H9 (cell line): Measurements from ENCODE around the gene CRAMP1. TPM values are rescaled to one million over a fixed set of nuclear protein-coding genes. Genes with fewer than 3 reads are reported as not detected.

Source experiments
- DNase-seq: peaks from one replicate; pipeline ENCODE4 v3.0.0-alpha.2; 2017
- H2AFZ ChIP-seq: one replicate; pipeline ENCODE4 v1.6.1; 2013; ENCODE audit warnings: mild to moderate bottlenecking, low read length, control low read depth, moderate library complexity
- H2AK5ac ChIP-seq: 2 replicates; pipeline ENCODE4 v1.6.1; 2013; ENCODE audit warnings: low read length, control low read depth, mixed read lengths; ENCODE audit not compliant: insufficient read length
- H2BK120ac ChIP-seq: one replicate; pipeline ENCODE4 v1.6.1; 2013; ENCODE audit warnings: low read depth, mild to moderate bottlenecking, low read length, control low read depth, inconsistent platforms; ENCODE audit not compliant: poor library complexity, severe bottlenecking
- H2BK12ac ChIP-seq: 2 replicates; pipeline ENCODE4 v1.6.1; 2013; ENCODE audit warnings: low read length, control low read depth, mixed read lengths, low read depth; ENCODE audit not compliant: insufficient read length
- H2BK15ac ChIP-seq: 2 replicates; pipeline ENCODE4 v1.6.1; 2013; ENCODE audit warnings: low read depth, low read length, control low read depth
- H2BK20ac ChIP-seq: one replicate; pipeline ENCODE4 v1.6.1; 2013; ENCODE audit warnings: low read depth, mild to moderate bottlenecking, low read length, control low read depth, inconsistent platforms; ENCODE audit not compliant: poor library complexity, severe bottlenecking
- H2BK5ac ChIP-seq: 2 replicates; pipeline ENCODE4 v1.6.1; 2013; ENCODE audit warnings: low read length, control low read depth, mixed read lengths; ENCODE audit not compliant: insufficient read length
- H3K14ac ChIP-seq: 2 replicates; pipeline ENCODE4 v1.6.1; 2013; ENCODE audit warnings: low read length, control low read depth; ENCODE audit not compliant: insufficient read depth
- H3K18ac ChIP-seq: 2 replicates; pipeline ENCODE4 v1.6.1; 2013; ENCODE audit warnings: low read depth, mild to moderate bottlenecking, mixed read lengths, low read length, control low read depth; ENCODE audit not compliant: insufficient read length
- H3K23ac ChIP-seq: 2 replicates; pipeline ENCODE4 v1.6.1; 2013; ENCODE audit warnings: low read length, control low read depth, mixed read lengths, low read depth; ENCODE audit not compliant: insufficient read length
- H3K23me2 ChIP-seq: 2 replicates; pipeline ENCODE4 v1.6.1; 2013; ENCODE audit warnings: low read depth, mild to moderate bottlenecking, mixed read lengths, low read length, control low read depth; ENCODE audit not compliant: insufficient read length, poor library complexity, severe bottlenecking
- H3K27ac ChIP-seq: 2 replicates; pipeline ENCODE4 v1.5.1; 2013; ENCODE audit warnings: low read length, control low read depth, mixed read lengths, low read depth; ENCODE audit not compliant: insufficient read length
- H3K27me3 ChIP-seq: 2 replicates; pipeline ENCODE4 v1.6.1; 2013; ENCODE audit warnings: low read length, control low read depth, inconsistent platforms; ENCODE audit not compliant: insufficient read depth
- H3K4ac ChIP-seq: 2 replicates; pipeline ENCODE4 v1.6.1; 2013; ENCODE audit warnings: low read depth, mild to moderate bottlenecking, control low read depth, inconsistent platforms, low read length, moderate library complexity
- H3K4me1 ChIP-seq: 2 replicates; pipeline ENCODE4 v1.6.1; 2013; ENCODE audit warnings: low read length, control low read depth, inconsistent platforms; ENCODE audit not compliant: insufficient read depth
- H3K4me2 ChIP-seq: 2 replicates; pipeline ENCODE4 v1.6.1; 2013; ENCODE audit warnings: low read length, control low read depth, mixed read lengths; ENCODE audit not compliant: insufficient read length, insufficient read depth
- H3K56ac ChIP-seq: 2 replicates; pipeline ENCODE4 v1.6.1; 2013; ENCODE audit warnings: low read depth, mild to moderate bottlenecking, mixed read lengths, low read length, control low read depth; ENCODE audit not compliant: insufficient read length
- H3K79me1 ChIP-seq: 2 replicates; pipeline ENCODE4 v1.6.1; 2013; ENCODE audit warnings: low read depth, mild to moderate bottlenecking, moderate library complexity, low read length, control low read depth, inconsistent platforms; ENCODE audit not compliant: insufficient read depth, poor library complexity, severe bottlenecking
- H3K79me2 ChIP-seq: 2 replicates; pipeline ENCODE4 v1.6.1; 2013; ENCODE audit warnings: low read length, control low read depth, inconsistent platforms; ENCODE audit not compliant: insufficient read depth
- H3K9ac ChIP-seq: 2 replicates; pipeline ENCODE4 v1.6.1; 2013; ENCODE audit warnings: low read length, control low read depth, mixed read lengths; ENCODE audit not compliant: insufficient read length; ENCODE audit errors: extremely low read depth
- H3K9me3 ChIP-seq: one replicate; pipeline ENCODE4 v1.6.1; 2013; ENCODE audit warnings: low read depth, low read length, inconsistent platforms; ENCODE audit not compliant: control insufficient read depth
- H3T11ph ChIP-seq: one replicate; pipeline ENCODE4 v1.6.1; 2013; ENCODE audit warnings: mild to moderate bottlenecking, low read length, control low read depth, inconsistent platforms
- H4K20me1 ChIP-seq: one replicate; pipeline ENCODE4 v1.6.1; 2013; ENCODE audit not compliant: control insufficient read depth, insufficient read length, insufficient read depth
- H4K5ac ChIP-seq: 2 replicates; pipeline ENCODE4 v1.6.1; 2013; ENCODE audit warnings: low read depth, mild to moderate bottlenecking, mixed read lengths, low read length, control low read depth; ENCODE audit not compliant: insufficient read length
- H4K8ac ChIP-seq: replicated peaks from 2 replicates; pipeline ENCODE4 v1.6.1; 2013; ENCODE audit warnings: low read length, control low read depth, mixed read lengths, low read depth; ENCODE audit not compliant: insufficient read length
- H4K91ac ChIP-seq: 2 replicates; pipeline ENCODE4 v1.6.1; 2013; ENCODE audit warnings: low read depth, mild to moderate bottlenecking, moderate library complexity, mixed read lengths, low read length, control low read depth; ENCODE audit not compliant: insufficient read length
- H3K27ac Mint-ChIP-seq, 3 experiments: 2 replicates in 2 of 3; 3 replicates in 1 of 3; pipeline ENCODE4 v1.8.0; 2020 to 2021; ENCODE audit warnings: mixed read lengths in 3 of 3, mild to moderate bottlenecking in 1 of 3, moderate library complexity in 1 of 3
- H3K27me3 Mint-ChIP-seq: 2 replicates; pipeline ENCODE4 v1.8.0; 2021; ENCODE audit warnings: low read depth, mild to moderate bottlenecking, moderate library complexity, mixed read lengths
- H3K36me3 Mint-ChIP-seq, 3 experiments: 2 replicates in 2 of 3; 3 replicates in 1 of 3; pipeline ENCODE4 v1.8.0; 2020 to 2021; ENCODE audit warnings: low read depth in 3 of 3, mixed read lengths in 3 of 3; ENCODE audit not compliant: insufficient read depth in 1 of 3
- H3K4me1 Mint-ChIP-seq, 2 experiments: 2 replicates each; pipeline ENCODE4 v1.8.0; 2020; ENCODE audit warnings: mixed read lengths in 2 of 2
- H3K4me3 Mint-ChIP-seq, 2 experiments: 2 replicates in 1 of 2; 3 replicates in 1 of 2; pipeline ENCODE4 v1.8.0; 2020 to 2021; ENCODE audit warnings: mild to moderate bottlenecking in 2 of 2, mixed read lengths in 2 of 2, moderate library complexity in 1 of 2
- H3K9me3 Mint-ChIP-seq, 2 experiments: 2 replicates in 1 of 2; 3 replicates in 1 of 2; pipeline ENCODE4 v1.8.0; 2020; ENCODE audit warnings: mild to moderate bottlenecking in 2 of 2, mixed read lengths in 2 of 2, moderate library complexity in 1 of 2
- WGBS: extraction: QIAGEN DNeasy Blood & Tissue Kit; methylation state at CpG from one replicate; pipeline ENCODE4 v1.1.7; 2013; ENCODE audit warnings: missing lambda C conversion rate, low lambda C conversion rate, mixed read lengths; ENCODE audit not compliant: insufficient read length; ENCODE audit errors: extremely low coverage; 5-methylcytosine and 5-hydroxymethylcytosine counted together
- total RNA-seq: library from RNA; stranded (reverse); gene quantifications from 2 replicates; pipeline ENCODE4 v1.2.1, GENCODE V29; 2021
- TF ChIP-seq, protein P1 (sequence below): fragments of 200-600 bp; sonication (generic); conservative IDR thresholded peaks from 3 replicates; pipeline ENCODE4 v1.8.0; 2021; ENCODE audit warnings: antibody characterized with exemption, mild to moderate bottlenecking

CRAMP1 gene
- total RNA-seq, 1 experiment from 2014 or later, result 46.2 TPM

DNA sequence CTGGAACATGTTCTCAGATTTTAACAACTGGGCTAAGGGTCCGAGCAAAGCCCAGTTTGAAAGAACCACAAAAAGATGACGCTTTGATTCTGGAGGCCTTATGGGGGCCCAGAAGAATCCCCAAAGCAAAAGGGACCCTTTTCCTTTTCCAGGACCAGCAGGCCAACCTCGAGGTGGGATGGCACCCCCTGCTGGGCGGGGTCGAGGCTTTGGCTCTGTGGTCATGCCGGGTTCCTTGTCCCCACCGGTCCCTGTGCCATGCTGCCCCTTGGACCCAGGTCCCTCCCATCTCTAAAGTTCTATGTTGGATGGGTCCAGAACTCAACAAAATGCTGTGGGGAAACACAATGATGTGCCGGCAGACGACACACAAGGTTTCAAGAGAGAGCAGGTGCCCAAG lies 47.8 kb upstream of the CRAMP1 start:
- Histone ChIP-seq H3K9ac (no peak overlapping the region), H2AK5ac (no peak overlapping the region), H2BK120ac (no peak overlapping the region), H4K91ac (no peak overlapping the region), H2AFZ (no peak overlapping the region), H3K4me2 (no peak overlapping the region), H4K20me1 (no peaks in the 10 kb centered on the region), H2BK15ac (no peak overlapping the region), H3K4ac (no peak overlapping the region), H3K27ac (no peak overlapping the region), H3K4me1 (no peaks in the 10 kb centered on the region), H2BK20ac (no peak overlapping the region), H3K27me3 (no peaks in the 10 kb centered on the region), H3K79me2 (no peaks in the 10 kb centered on the region), H4K5ac (no peak overlapping the region), H3K9me3 (no peaks in the 10 kb centered on the region), H2BK5ac (no peak overlapping the region), H3K18ac (no peak overlapping the region), H3K56ac (no peak overlapping the region), H3T11ph (no peak overlapping the region), H4K8ac (no peak overlapping the region), H3K23ac (no peak overlapping the region), H2BK12ac (no peak overlapping the region), H3K14ac (no peak overlapping the region), H3K79me1 (no peaks in the 10 kb centered on the region), H3K23me2 (no peaks in the 10 kb centered on the region)
- peak overlapping the region in 1 of 3 experiments; percentile 46; a peak in 2 of 7 replicates for H3K27ac Mint-ChIP-seq
- H3K4me3 Mint-ChIP-seq, result no peak overlapping the region
- H3K27me3 Mint-ChIP-seq, result no peaks in the 10 kb centered on the region
- no CpG with 5 or more reads among the region's 9 CpGs for WGBS
- DNase-seq, result no peak
- peaks cover 7 to 40% (median 28%) of the 10 kb centered on the region in 3 experiments; a peak in 6 of 7 replicates for H3K36me3 Mint-ChIP-seq
- TF ChIP-seq, protein P1, sequence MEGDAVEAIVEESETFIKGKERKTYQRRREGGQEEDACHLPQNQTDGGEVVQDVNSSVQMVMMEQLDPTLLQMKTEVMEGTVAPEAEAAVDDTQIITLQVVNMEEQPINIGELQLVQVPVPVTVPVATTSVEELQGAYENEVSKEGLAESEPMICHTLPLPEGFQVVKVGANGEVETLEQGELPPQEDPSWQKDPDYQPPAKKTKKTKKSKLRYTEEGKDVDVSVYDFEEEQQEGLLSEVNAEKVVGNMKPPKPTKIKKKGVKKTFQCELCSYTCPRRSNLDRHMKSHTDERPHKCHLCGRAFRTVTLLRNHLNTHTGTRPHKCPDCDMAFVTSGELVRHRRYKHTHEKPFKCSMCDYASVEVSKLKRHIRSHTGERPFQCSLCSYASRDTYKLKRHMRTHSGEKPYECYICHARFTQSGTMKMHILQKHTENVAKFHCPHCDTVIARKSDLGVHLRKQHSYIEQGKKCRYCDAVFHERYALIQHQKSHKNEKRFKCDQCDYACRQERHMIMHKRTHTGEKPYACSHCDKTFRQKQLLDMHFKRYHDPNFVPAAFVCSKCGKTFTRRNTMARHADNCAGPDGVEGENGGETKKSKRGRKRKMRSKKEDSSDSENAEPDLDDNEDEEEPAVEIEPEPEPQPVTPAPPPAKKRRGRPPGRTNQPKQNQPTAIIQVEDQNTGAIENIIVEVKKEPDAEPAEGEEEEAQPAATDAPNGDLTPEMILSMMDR, result no peak
- no peaks in the 10 kb centered on the region for H3K9me3 Mint-ChIP-seq
- H3K4me1 Mint-ChIP-seq, result no peaks in the 10 kb centered on the region
